ENCODE measurements around the gene ZKSCAN2.

- no peak for TF ChIP-seq PATZ1 (CRISPR knock-in tag; IDR thresholded peaks at IDR 0.05; ENCODE audit: borderline replicate concordance)
- TF ChIP-seq POLR2AphosphoS5 (IDR thresholded peaks at IDR 0.05; ENCODE audit: control insufficient read depth, insufficient read depth, low read depth, low read length), result no peak
- no peak for TF ChIP-seq STAT5B (CRISPR knock-in tag; IDR thresholded peaks at IDR 0.05)
- no peak for TF ChIP-seq PHF21A (IDR thresholded peaks at IDR 0.05; ENCODE audit: borderline replicate concordance, low read depth)
- TF ChIP-seq ZBTB7A (IDR thresholded peaks at IDR 0.05; ENCODE audit: borderline replicate concordance, control insufficient read depth, low read depth, low read length), result no peak
Observed at GRCh38 chr16:25269879-25270278, 12.2 kb upstream of the ZKSCAN2 start.
